NT2/D1 (cell line): ENCODE measurements around the gene HIPK2.

Experiments used
- SUZ12 ChIP-seq: IDR thresholded peaks from 2 replicates; pipeline ENCODE4 v1.6.1; 2011; ENCODE audit not compliant: insufficient read length, insufficient read depth; ENCODE audit errors: extremely low read depth
- YY1 ChIP-seq: IDR thresholded peaks from 2 replicates; pipeline ENCODE4 v1.6.1; 2011; ENCODE audit not compliant: insufficient read length, insufficient read depth
- ZNF274 ChIP-seq: IDR thresholded peaks from 2 replicates; pipeline ENCODE4 v1.6.1; 2011; ENCODE audit warnings: mild to moderate bottlenecking, low read depth, low read length

GRCh38 chr7:139560678-139561077, 217.1 kb downstream of the HIPK2 start:
- TF ChIP-seq ZNF274: no peak
- no peak for TF ChIP-seq YY1
- TF ChIP-seq SUZ12: no peak
